A172 (cell line): ENCODE results near the gene DOK6. TPM values are rescaled to one million over a fixed set of nuclear protein-coding genes. Genes with fewer than 3 reads are reported as not detected.
"Not testable (repeated sequence)": the region's sequence is repeated elsewhere in the genome, so short reads cannot be mapped to it uniquely, and the experiment has no call there.

ENCODE experiments used
- DNase-seq: peaks from one replicate; pipeline ENCODE4 v3.0.0-alpha.2; 2015; ENCODE audit warnings: low spot score
- total RNA-seq: library from RNA; depleted of rRNA; stranded (reverse); fragments of >200 nt; shearing (Covaris generic); gene quantifications from 2 replicates; pipeline ENCODE4 v1.2.3, GENCODE V29; 2014; rRNA removed

Gene DOK6
- total RNA-seq, result not detected in 2 replicates

GRCh38 chr18:69400253-69400975, at the start of gene DOK6:
DOK6 (plus strand) TSS chr18:69400888.
- no peak for DNase-seq

- no peak for DNase-seq
These were observed 47.7 kb upstream of the DOK6 start for GRCh38 chr18:69353023-69353422.

- DNase-seq, result no peak
These were observed 43.1 kb upstream of the DOK6 start for GRCh38 chr18:69357590-69357989.

GRCh38 chr18:69358212-69358895, 42.3 kb upstream of the DOK6 start:
- no peak for DNase-seq

GRCh38 chr18:69359768-69360167, 40.9 kb upstream of the DOK6 start:
- not testable (repeated sequence) for DNase-seq

- no peak for DNase-seq
These were observed 35.8 kb upstream of the DOK6 start for GRCh38 chr18:69364930-69365329.

- no peak for DNase-seq
These were observed 35.0 kb upstream of the DOK6 start for GRCh38 chr18:69365658-69366057.

- DNase-seq, result no peak
These were observed 33.6 kb upstream of the DOK6 start for GRCh38 chr18:69367104-69367503.

GRCh38 chr18:69371729-69372128, 29.0 kb upstream of the DOK6 start:
- no peak for DNase-seq

GRCh38 chr18:69380324-69380723, 20.4 kb upstream of the DOK6 start:
- no peak for DNase-seq

GRCh38 chr18:69383186-69383585, 17.5 kb upstream of the DOK6 start:
- DNase-seq, result no peak

- DNase-seq, result no peak
These were observed 13.5 kb upstream of the DOK6 start for GRCh38 chr18:69387186-69387585.

GRCh38 chr18:69388222-69388621, 12.5 kb upstream of the DOK6 start:
- DNase-seq, result no peak

- peak; percentile 14 for DNase-seq
These were observed 3.6 kb upstream of the DOK6 start for GRCh38 chr18:69397096-69397495.

GRCh38 chr18:69399253-69399652, 1.4 kb upstream of the DOK6 start:
- DNase-seq, result no peak

GRCh38 chr18:69400976-69401225, 213 bp downstream of the DOK6 start:
- DNase-seq, result no peak

- no peak for DNase-seq
These were observed 711 bp downstream of the DOK6 start for GRCh38 chr18:69401226-69401971.

- DNase-seq, result no peak
These were observed 1.4 kb downstream of the DOK6 start for GRCh38 chr18:69401972-69402532.

GRCh38 chr18:69402533-69402989, 1.9 kb downstream of the DOK6 start:
- DNase-seq, result no peak

GRCh38 chr18:69408522-69408921, 7.8 kb downstream of the DOK6 start:
- no peak for DNase-seq

- no peak for DNase-seq
These were observed 10.5 kb downstream of the DOK6 start for GRCh38 chr18:69411199-69411598.

GRCh38 chr18:69414184-69414583, 13.5 kb downstream of the DOK6 start:
- DNase-seq, result no peak

- no peak for DNase-seq
These were observed 32.2 kb downstream of the DOK6 start for GRCh38 chr18:69432847-69433246.
